ENCODE measurements around the gene APOL6.
A peak's percentile ranks its signal among the peaks of the same experiment; 100 is the strongest.
"Not testable (repeated sequence)": the region's sequence is repeated elsewhere in the genome, so short reads cannot be mapped to it uniquely, and the experiment has no call there.

Gene APOL6

GRCh38 chr22:35617137-35617755 lies 31.0 kb upstream of the APOL6 start, which contains the start of gene MB:
Gene MB, minus strand, starts transcription at chr22:35617329. Its CDS starts 72 bp downstream, at chr22:35617257.
- no peak for DNase-seq (ENCODE audit: insufficient read length, low spot score)
- FAIRE-seq: no peak

GRCh38 chr22:35618427-35619223 lies 29.6 kb upstream of the APOL6 start:
- DNase-seq (ENCODE audit: insufficient read length, low spot score): no peak
- no peak for FAIRE-seq

DNA sequence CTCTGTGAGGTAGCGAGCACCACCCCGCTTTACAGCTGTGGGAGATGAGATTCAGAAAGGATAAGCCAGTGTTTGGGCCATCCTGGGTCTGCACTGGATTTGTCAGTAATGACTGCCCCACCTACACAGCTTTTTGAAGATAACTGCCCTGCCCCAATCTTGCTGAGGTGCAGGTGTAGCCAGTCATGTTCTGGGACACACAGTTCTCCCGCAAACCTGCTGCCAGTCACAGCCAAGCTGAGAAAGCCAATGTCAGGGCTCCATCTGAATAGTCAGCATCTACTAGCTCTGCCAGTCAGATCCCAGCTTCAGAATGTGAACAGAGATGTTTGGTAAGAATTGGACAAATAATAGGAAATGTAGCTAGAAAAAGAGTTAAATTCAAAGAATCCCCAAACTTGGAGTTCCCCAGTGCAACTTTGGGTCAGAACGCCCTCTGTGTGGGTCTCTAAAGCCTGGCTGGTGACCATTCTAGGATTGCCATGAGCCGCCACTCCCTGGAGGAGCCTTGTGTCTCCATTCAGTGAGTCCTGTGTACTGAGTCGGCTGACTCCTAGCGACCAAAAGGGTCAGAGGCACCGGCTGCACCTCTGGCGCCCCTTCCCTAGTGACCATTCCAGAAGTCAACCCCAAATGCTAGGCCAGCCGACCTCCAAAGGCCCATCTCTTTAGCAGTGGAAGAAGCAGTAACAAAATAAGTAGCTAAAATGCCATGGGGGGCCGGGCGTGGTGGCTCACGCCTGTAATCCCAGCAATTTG lies 28.7 kb upstream of the APOL6 start:
- FAIRE-seq (no peak), DNase-seq (ENCODE audit: insufficient read length, low spot score) (no peak)

- DNase-seq (ENCODE audit: insufficient read length, low spot score) (no peak), FAIRE-seq (no peak)
Measured at GRCh38 chr22:35620624-35621251, 27.5 kb upstream of the APOL6 start.

GRCh38 chr22:35621451-35621850 lies 26.8 kb upstream of the APOL6 start:
- FAIRE-seq (no peak), DNase-seq (ENCODE audit: insufficient read length, low spot score) (no peak)

GRCh38 chr22:35622191-35622913 lies 25.9 kb upstream of the APOL6 start:
- no peak for FAIRE-seq
- no peak for DNase-seq (ENCODE audit: insufficient read length, low spot score)

- not testable (repeated sequence) for FAIRE-seq; DNase-seq (ENCODE audit: insufficient read length, low spot score)
Measured at GRCh38 chr22:35623885-35624284, 24.4 kb upstream of the APOL6 start.

- FAIRE-seq (no peak), DNase-seq (ENCODE audit: insufficient read length, low spot score) (no peak)
Measured at GRCh38 chr22:35624547-35624946, 23.7 kb upstream of the APOL6 start.

DNA sequence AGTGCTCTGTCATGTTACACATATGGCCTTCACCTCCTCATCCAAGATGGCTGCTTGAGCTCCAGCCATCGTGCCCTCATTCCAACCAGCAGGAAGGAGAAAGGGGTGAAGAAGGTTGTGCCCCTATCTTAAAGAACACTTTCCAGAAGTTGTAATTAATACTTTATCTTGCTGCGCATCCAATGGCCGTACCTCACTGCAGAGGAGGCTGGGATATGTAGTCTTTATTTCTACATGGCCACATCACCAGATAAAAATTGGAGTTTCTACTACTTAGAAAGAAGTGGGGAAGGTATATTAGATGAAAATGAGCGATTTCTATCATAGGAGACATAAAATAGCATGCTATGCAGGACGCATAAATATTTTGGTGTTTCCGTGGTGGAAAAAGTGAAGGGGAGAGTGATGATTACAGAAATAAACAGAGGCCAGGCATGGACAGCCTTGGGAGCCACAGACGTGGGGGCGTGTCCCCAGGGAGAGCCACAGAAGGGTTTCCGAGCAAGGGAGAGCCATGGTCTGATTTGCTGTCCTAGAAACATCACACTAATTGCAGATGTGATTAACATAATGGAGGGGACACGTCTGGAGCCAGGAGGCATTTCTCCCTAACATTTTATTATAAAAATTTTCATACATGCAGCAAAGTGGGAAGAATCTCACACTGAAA lies 22.3 kb upstream of the APOL6 start:
- no peak for DNase-seq (ENCODE audit: insufficient read length, low spot score)
- FAIRE-seq: no peak

DNA sequence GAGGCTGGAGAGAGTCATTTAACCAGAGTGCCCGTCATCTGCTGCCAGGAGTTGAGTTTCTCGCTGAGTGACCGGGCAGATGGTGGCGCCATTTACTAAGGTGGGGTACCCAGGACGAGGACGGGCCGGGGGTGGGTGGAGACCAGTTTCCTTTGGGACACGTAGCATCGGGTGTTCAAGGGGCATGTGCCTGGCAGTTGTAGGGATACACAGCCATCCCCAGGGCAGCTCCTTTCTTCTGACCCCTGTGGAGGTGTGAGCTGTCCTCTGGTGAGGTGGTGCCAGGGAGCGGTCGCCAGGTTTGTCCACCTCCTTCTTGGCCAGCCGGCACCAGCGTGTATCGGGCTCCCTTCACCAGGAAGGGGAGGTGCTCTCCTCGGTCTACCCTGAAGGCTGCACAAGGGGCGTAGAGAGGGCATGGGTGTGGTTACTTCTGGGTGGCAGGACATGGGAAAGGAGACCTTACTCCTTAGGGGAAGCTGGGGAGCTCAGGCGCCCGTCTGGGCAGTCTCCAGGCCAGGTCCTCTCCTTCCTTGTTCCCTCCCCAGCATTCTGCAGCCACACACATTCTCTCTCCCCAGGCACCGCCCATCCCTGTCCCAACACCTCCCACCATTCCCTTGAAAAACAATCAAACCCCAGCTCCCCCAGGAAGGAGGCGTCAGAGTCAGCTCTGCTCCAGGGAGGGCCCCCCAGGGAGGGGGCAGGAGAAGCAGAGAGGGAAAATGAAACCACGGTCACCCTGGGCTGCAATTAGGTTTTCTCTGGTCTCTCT lies 20.8 kb upstream of the APOL6 start:
- DNase-seq (ENCODE audit: insufficient read length, low spot score): peak; percentile 67
- peak; percentile 33 for FAIRE-seq

DNA sequence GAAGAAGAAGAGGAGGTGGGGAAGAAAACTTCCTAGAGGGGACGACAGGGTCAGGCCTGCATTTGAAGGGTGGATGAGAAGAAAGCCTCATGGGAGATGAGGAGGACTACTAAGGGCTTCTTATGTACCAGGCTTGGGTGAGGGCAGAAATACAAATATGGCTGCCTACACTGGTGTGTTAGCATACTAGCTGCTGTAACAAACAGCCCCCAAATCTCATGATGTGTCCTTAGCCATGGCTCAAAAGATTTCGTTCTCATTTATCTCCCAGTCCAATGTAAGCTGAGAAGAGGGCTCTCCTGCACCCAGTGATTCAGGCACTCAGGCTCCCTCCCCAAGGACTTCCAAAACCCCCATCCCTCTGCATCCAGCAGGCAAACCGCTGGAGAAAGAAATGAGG lies 19.5 kb upstream of the APOL6 start:
- no peak for DNase-seq (ENCODE audit: insufficient read length, low spot score)
- no peak for FAIRE-seq

DNA sequence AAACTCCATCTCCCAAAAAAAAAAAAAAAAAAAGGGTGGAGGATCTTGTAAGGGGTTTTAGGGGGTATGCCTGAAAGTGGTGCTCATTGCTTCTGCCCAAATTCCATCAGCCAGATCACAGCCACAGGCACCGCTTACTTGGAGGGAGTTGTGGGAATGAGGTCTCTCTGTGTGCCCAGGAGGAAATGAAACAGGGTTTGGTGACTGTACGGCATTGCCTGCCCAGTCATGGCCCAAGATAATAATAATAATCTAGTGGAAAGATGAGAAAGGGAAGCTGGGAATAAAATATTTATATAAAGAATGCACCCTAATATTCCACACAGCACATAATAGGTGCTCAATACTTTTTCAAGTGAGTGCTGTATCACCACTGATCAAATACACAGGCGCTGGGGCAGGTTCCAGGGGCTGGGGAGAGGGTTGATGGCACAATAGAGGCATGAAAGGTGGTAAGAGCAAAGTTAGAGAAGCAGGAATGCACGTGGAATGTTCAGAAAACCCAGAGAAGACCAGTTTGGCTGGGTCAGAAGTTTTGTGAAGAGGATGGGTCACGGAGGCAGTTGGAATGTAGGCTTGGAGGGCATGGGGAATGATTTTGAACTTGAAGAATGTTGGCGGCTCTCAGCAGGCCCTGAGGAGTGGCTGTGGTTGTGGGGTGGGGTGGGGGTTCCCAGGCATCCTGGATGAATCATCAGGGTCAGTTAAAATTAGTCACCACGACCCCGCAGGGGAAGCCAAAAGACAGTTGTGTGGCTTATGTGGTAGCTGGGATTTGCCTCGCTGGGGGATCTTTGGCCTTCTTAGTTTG lies 18.6 kb upstream of the APOL6 start:
- FAIRE-seq (no peak), DNase-seq (ENCODE audit: insufficient read length, low spot score) (peak; percentile 86)

DNA sequence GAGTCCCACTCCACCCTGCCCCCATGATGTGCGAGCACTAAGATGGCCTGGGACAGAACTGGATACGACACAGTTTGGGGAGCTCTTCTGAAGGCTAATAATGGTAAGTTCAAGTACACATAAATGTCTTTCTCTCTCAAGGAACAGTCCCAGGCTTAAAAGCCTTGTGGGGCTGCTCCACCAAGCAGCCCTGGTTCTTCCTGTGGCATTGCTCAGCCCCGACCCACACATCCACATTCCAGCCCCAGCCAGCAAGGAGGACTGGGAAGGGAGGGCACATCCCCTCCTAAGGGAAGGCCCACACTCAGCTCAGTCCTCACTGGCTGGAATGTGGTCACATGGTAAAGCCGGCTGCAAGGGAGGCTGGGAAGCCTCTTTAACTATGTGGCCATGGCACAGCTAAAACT lies 17.9 kb upstream of the APOL6 start:
- DNase-seq (ENCODE audit: insufficient read length, low spot score) (peak; percentile 60), FAIRE-seq (peak; percentile 80)

DNA sequence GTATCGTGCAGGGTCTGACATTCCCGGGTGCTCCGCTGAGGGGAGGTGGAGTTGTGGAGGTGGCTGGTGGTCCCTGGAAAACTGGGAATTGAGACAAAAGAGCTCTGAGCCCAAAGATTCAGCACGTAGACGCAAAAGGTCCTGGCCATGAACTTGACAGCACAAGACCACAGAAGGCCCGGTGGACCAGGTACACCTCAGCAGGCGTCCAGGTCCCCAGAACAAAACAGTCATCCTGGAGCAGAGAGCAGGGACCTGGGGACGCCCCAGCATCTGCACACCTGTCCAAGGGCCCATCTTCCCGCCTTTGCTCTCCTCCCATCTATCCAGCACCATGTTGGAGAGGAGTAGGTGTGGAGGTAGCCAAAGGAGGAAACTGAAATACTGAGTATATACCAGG lies 17.4 kb upstream of the APOL6 start:
- no peak for FAIRE-seq

GRCh38 chr22:35631597-35631996 lies 16.6 kb upstream of the APOL6 start:
- DNase-seq (ENCODE audit: insufficient read length, low spot score) (no peak), FAIRE-seq (no peak)

More for the DNA sequence above, 17.4 kb upstream of the APOL6 start:
- no peak for DNase-seq (ENCODE audit: insufficient read length, low spot score)

- no peak for DNase-seq (ENCODE audit: insufficient read length, low spot score)
- FAIRE-seq: no peak
Measured at GRCh38 chr22:35632935-35633334, 15.3 kb upstream of the APOL6 start.

DNA sequence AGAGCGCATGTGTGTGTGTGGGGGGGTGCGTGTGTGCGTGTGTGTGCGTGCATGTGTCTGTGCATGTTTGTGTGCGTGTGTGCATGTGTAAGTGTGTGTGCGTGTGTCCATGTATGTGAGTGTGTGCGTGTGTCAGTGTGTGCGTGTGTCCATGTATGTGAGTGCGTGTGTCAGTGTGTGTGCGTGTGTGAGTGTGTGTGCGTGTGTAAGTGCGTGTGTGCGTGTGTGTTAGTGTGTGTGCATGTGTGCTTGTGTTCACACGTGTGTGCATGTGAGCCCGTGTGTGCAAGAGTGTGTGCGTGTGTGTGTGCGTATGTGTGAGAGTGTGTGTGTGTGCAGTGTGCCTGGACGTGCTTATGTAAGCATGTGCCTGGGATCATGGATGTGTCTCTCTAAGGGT lies 14.7 kb upstream of the APOL6 start:
- FAIRE-seq: peak; percentile 67

DNA sequence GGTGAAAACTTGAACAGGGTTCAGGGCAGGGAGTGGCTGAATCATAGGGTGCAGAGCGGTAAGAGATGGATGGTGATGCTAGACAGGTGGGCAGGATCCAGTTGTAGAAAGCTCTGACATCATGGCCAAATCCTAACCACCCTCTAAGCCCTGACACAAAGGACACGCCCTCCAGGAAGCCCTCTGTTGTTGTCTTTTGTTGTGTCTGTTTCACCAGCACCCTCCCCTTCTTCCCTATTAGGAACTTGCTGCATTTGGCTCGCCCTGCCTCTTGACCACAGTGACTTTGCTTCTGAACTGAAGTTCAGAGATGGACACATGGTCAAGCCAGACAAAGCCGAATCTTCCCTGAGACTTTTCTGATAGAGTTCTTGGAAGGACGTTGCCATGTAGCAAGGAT lies 14.2 kb upstream of the APOL6 start:
- DNase-seq (ENCODE audit: insufficient read length, low spot score) (no peak), FAIRE-seq (no peak)

More for the DNA sequence above, 14.7 kb upstream of the APOL6 start:
- DNase-seq (ENCODE audit: insufficient read length, low spot score): no peak

Data from HTR-8/SVneo (cell line).